HEK293 (cell line): ENCODE results near the gene SMIM29.

ENCODE experiments used
- CTCF ChIA-PET: fragments of 350-600 bp; formaldehyde crosslinking; extraction: SDS; loops from one replicate; lab custom pipeline; 2021; ENCODE audit warnings: antibody characterized with exemption; lab: Yijun Ruan, JAX
- POLR2A ChIA-PET: fragments of 300-600 bp; formaldehyde crosslinking; extraction: SDS; loops from one replicate; lab custom pipeline; 2020; ENCODE audit warnings: antibody characterized with exemption, inconsistent platforms; lab: Yijun Ruan, JAX
- H3K27ac ChIP-seq: fragments of 200-500 bp; sonication (Bioruptor generic); 2 replicates; pipeline ENCODE4 v1.5.1; 2014; ENCODE audit warnings: low read depth, low read length, control low read depth, inconsistent platforms; ENCODE audit errors: extremely low read depth
- H3K36me3 ChIP-seq, 2 experiments: fragments of 200-500 bp in 1 of 2; sonication (Bioruptor generic) in 1 of 2; 1 replicate in 1 of 2; 2 replicates in 1 of 2; pipeline ENCODE4 v1.5.1; 2014 to 2017; ENCODE audit warnings: inconsistent platforms in 2 of 2, low read length in 2 of 2; ENCODE audit not compliant: control insufficient read depth in 2 of 2, insufficient read depth in 1 of 2
- H3K4me1 ChIP-seq: fragments of 200-500 bp; sonication (Bioruptor generic); 2 replicates; pipeline ENCODE4 v1.5.1; 2014; ENCODE audit warnings: mild to moderate bottlenecking, low read length, inconsistent platforms; ENCODE audit not compliant: control insufficient read depth, insufficient read depth
- H3K4me3 ChIP-seq: 2 replicates; pipeline ENCODE4 v1.5.1; 2011; ENCODE audit warnings: low read depth, mild to moderate bottlenecking, control low read depth, low read length, moderate library complexity
- H3K9me3 ChIP-seq: fragments of 200-500 bp; sonication (Bioruptor generic); 2 replicates; pipeline ENCODE4 v1.5.1; 2014; ENCODE audit warnings: low read depth, low read length, inconsistent platforms; ENCODE audit not compliant: control insufficient read depth, insufficient read depth
- FEZF1 ChIP-seq: fragments of 450-650 bp; formaldehyde crosslinking; IDR thresholded peaks from 2 replicates; pipeline ENCODE4 v1.5.1; 2016; ENCODE audit warnings: missing biosample characterization, missing genetic modification characterization
- GFI1B ChIP-seq: fragments of 450-650 bp; formaldehyde crosslinking; IDR thresholded peaks from 2 replicates; pipeline ENCODE4 v1.5.1; 2016; ENCODE audit warnings: missing biosample characterization, missing genetic modification characterization
- HOXA7 ChIP-seq: sonication (generic); formaldehyde crosslinking; IDR thresholded peaks from 2 replicates; pipeline ENCODE4 v1.8.1; 2022; ENCODE audit warnings: missing genetic modification reagents, borderline replicate concordance
- KLF17 ChIP-seq: fragments of 450-650 bp; formaldehyde crosslinking; IDR thresholded peaks from 2 replicates; pipeline ENCODE4 v1.5.1; 2016; ENCODE audit warnings: missing biosample characterization, missing genetic modification characterization
- REST ChIP-seq: fragments of 450-650 bp; formaldehyde crosslinking; IDR thresholded peaks from 2 replicates; pipeline ENCODE4 v1.5.1; 2016; ENCODE audit warnings: missing biosample characterization, missing genetic modification characterization
- WT1 ChIP-seq: fragments of 450-650 bp; formaldehyde crosslinking; IDR thresholded peaks from 2 replicates; pipeline ENCODE4 v1.5.1; 2016; ENCODE audit warnings: missing biosample characterization, missing genetic modification characterization
- ZBTB11 ChIP-seq: fragments of 450-650 bp; formaldehyde crosslinking; conservative IDR thresholded peaks from 2 replicates; pipeline ENCODE4 v1.5.1; 2016; ENCODE audit warnings: low read depth, missing biosample characterization, missing genetic modification characterization
- ZBTB44 ChIP-seq: fragments of 450-650 bp; IDR thresholded peaks from 2 replicates; pipeline ENCODE4 v1.5.1; 2018; ENCODE audit warnings: missing biosample characterization, mild to moderate bottlenecking, missing genetic modification characterization
- ZFP3 ChIP-seq: fragments of 450-650 bp; formaldehyde crosslinking; IDR thresholded peaks from 2 replicates; pipeline ENCODE4 v1.5.1; 2016; ENCODE audit warnings: low read depth, missing biosample characterization, missing genetic modification characterization
- ZFP41 ChIP-seq: fragments of 450-650 bp; formaldehyde crosslinking; IDR thresholded peaks from 2 replicates; pipeline ENCODE4 v1.5.1; 2016; ENCODE audit warnings: missing biosample characterization, missing genetic modification characterization, borderline replicate concordance
- ZNF112 ChIP-seq: fragments of 450-650 bp; formaldehyde crosslinking; IDR thresholded peaks from 2 replicates; pipeline ENCODE4 v1.5.0; 2017; ENCODE audit warnings: missing biosample characterization, missing genetic modification characterization
- ZNF114 ChIP-seq: fragments of 450-650 bp; formaldehyde crosslinking; IDR thresholded peaks from 2 replicates; pipeline ENCODE4 v1.5.0; 2017; ENCODE audit warnings: missing biosample characterization, missing genetic modification characterization
- ZNF138 ChIP-seq: fragments of 450-650 bp; formaldehyde crosslinking; IDR thresholded peaks from 2 replicates; pipeline ENCODE4 v1.5.1; 2016; ENCODE audit warnings: missing biosample characterization, missing genetic modification characterization, borderline replicate concordance
- ZNF266 ChIP-seq: fragments of 450-650 bp; formaldehyde crosslinking; IDR thresholded peaks from 2 replicates; pipeline ENCODE4 v1.5.1; 2016; ENCODE audit warnings: missing biosample characterization, missing genetic modification characterization, low read depth
- ZNF37A ChIP-seq: fragments of 450-650 bp; IDR thresholded peaks from 2 replicates; pipeline ENCODE4 v1.5.1; 2018; ENCODE audit warnings: missing biosample characterization, missing genetic modification characterization
- ZNF394 ChIP-seq: fragments of 450-650 bp; formaldehyde crosslinking; IDR thresholded peaks from 2 replicates; pipeline ENCODE4 v1.5.1; 2016; ENCODE audit warnings: missing biosample characterization, missing genetic modification characterization, mild to moderate bottlenecking, moderate library complexity, borderline replicate concordance
- ZNF544 ChIP-seq: fragments of 450-650 bp; formaldehyde crosslinking; IDR thresholded peaks from 2 replicates; pipeline ENCODE4 v1.5.0; 2017; ENCODE audit warnings: missing biosample characterization, missing genetic modification characterization
- ZNF596 ChIP-seq: fragments of 450-650 bp; IDR thresholded peaks from 2 replicates; pipeline ENCODE4 v1.5.0; 2018; ENCODE audit warnings: missing biosample characterization, mild to moderate bottlenecking, missing genetic modification characterization, moderate library complexity
- ZNF610 ChIP-seq: fragments of 450-650 bp; formaldehyde crosslinking; IDR thresholded peaks from 2 replicates; pipeline ENCODE4 v1.5.1; 2016; ENCODE audit warnings: missing biosample characterization, missing genetic modification characterization, borderline replicate concordance
- ZNF670 ChIP-seq: fragments of 450-650 bp; formaldehyde crosslinking; IDR thresholded peaks from 2 replicates; pipeline ENCODE4 v1.5.1; 2016; ENCODE audit warnings: missing biosample characterization, missing genetic modification characterization, low read depth
- ZNF704 ChIP-seq: fragments of 450-650 bp; formaldehyde crosslinking; IDR thresholded peaks from 2 replicates; pipeline ENCODE4 v1.5.1; 2016; ENCODE audit warnings: missing biosample characterization, missing genetic modification characterization
- ZNF777 ChIP-seq: fragments of 450-650 bp; formaldehyde crosslinking; IDR thresholded peaks from 2 replicates; pipeline ENCODE4 v1.5.1; 2017; ENCODE audit warnings: missing biosample characterization, missing genetic modification characterization, borderline replicate concordance

Gene SMIM29

DNA sequence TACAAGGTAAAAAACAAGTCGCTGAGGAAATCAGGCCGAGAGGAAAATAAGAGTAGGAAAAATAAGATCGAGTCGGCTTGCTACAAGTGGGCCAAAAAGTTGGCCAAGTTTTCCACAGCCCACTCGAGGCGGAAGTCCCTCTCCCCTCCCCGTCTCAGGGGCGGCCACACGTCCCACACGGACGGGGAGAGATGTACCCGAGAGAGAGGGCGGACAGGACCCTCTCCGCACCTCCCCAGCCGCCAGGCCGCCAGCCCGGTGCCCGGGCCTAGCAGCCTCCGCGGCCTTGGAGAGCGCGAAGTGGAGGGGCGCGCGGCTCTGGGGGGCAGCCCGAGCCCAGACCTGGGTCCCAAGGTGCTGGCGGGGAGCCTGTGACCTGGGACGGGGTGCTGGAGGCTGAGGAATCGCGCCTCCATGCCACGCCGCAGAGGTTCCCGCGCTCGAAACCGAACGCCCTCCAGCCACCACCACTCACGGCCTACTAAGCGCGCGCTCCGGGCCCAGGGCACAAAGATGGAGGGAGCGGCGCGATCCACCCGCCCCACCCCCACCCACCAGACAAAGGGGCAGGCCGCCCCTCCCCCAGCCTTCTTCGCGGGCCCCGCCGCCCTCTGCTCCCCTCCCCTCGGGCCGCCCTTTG, 14.0 kb downstream of the SMIM29 start:
- Histone ChIP-seq H3K9me3 (no peaks in the 10 kb centered on the region), H3K36me3 (peaks cover 0 to 5% of the 10 kb centered on the region in 2 experiments; a peak in 1 of 3 replicates), H3K4me3 (no peak overlapping the region), H3K27ac (no peak overlapping the region), H3K4me1 (peaks cover 6% of the 10 kb centered on the region; the same call in 1 of the 2 replicates)
- CTCF ChIA-PET: no interaction called here
- POLR2A ChIA-PET: interaction anchor here (2.0 kb wide), 1 partner anchor 11 kb away, joined by 9 read pairs; no protein-coding TSS in a partner anchor
- TF ChIP-seq ZNF670 (tag by site-specific recombination) (no peak), KLF17 (tag by site-specific recombination) (no peak), HOXA7 (CRISPR knock-in tag) (no peak), GFI1B (tag by site-specific recombination) (no peak)

DNA sequence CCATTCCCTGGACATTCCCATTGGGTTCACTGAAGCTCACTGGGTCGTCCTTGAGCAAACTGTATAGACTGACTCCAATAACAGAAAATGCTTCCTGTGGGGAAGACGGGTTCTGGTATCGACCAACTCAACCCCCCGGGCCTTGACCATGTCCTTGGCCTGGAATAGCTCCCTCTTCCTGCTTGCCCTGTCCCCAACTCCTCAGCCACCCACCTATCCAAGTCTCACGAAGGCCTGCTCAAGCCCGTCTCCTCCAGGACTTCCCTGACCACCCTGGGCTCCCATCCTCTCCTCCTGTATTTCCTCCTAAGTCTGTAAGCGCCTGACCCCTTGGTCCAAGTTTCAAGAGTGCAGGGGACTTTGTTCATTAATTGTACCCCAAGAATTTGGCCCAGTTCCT, 14.9 kb downstream of the SMIM29 start:
- POLR2A ChIA-PET: interaction anchor here (2.0 kb wide), 1 partner anchor 10 kb away, joined by 9 read pairs; no protein-coding TSS in a partner anchor
- CTCF ChIA-PET: interaction anchor here (0.8 to 1.5 kb wide), 2 partner anchors 15 to 70 kb away, joined by 3 to 4 read pairs; partner anchors contain the start of gene SMIM29
- H3K4me3 ChIP-seq: no peak overlapping the region
- no peak overlapping the region for H3K27ac ChIP-seq
- no peaks in the 10 kb centered on the region for H3K36me3 ChIP-seq
- H3K4me1 ChIP-seq: peaks cover 3% of the 10 kb centered on the region; the same call in 1 of the 2 replicates
- TF ChIP-seq ZNF544 (tag by site-specific recombination) (no peak), ZNF112 (tag by site-specific recombination) (no peak), ZNF596 (tag by site-specific recombination) (no peak), ZNF266 (tag by site-specific recombination) (no peak), ZNF394 (tag by site-specific recombination) (no peak), ZBTB11 (tag by site-specific recombination) (no peak), ZNF37A (no peak), ZNF777 (no peak), ZNF138 (no peak), ZNF610 (tag by site-specific recombination) (no peak), ZNF114 (tag by site-specific recombination) (no peak), ZNF704 (no peak), WT1 (tag by site-specific recombination) (no peak), ZBTB44 (no peak), REST (tag by site-specific recombination) (no peak), FEZF1 (tag by site-specific recombination) (no peak), ZFP3 (tag by site-specific recombination) (no peak), ZFP41 (no peak)
- H3K9me3 ChIP-seq: no peaks in the 10 kb centered on the region
